ENCODE measurements around the gene AAMP. TPM values are rescaled to one million over a fixed set of nuclear protein-coding genes. Genes with fewer than 3 reads are reported as not detected.

AAMP gene
- total RNA-seq, 1 experiment from 2014 or later, result 125 TPM

DNA sequence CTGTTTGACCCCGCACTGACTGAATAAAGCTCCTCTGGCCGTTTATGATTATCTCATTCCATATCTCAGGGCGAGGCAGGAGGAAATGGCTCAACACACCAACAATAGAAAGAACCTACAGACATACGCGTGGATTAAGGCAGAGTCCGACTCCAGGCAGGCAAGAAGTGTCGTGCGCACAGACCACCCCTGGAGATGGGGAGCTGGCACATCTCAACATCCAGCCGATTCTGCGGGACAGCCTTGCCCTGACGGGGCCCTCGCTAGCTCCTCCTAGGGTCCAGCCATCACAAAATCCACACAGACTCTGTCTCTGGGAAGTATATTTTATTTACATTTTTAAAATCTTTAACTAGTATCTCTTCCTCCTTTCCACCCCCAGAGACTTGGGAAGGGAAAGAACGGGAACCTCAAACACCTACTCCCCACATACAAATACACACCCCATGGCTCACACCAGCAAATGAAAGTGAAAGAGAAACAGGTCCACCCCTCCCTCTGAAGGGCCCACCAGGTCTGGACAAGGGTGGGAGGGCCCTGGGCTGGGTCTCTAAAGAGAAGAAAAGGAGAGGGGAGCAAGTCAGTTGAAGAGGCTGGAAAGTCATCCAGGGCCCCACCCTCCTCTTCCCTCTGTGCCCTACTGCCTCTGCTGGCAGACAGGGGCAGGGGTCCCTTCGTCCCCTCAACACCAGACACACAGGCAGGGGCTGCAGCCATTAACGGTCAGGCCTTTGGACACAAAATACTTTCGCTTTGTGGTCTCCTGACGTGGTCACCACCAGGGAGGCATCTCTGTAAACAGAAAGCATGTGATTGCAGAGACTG, 5.9 kb downstream of the AAMP start (continued):
- TF ChIP-seq, protein P1, sequence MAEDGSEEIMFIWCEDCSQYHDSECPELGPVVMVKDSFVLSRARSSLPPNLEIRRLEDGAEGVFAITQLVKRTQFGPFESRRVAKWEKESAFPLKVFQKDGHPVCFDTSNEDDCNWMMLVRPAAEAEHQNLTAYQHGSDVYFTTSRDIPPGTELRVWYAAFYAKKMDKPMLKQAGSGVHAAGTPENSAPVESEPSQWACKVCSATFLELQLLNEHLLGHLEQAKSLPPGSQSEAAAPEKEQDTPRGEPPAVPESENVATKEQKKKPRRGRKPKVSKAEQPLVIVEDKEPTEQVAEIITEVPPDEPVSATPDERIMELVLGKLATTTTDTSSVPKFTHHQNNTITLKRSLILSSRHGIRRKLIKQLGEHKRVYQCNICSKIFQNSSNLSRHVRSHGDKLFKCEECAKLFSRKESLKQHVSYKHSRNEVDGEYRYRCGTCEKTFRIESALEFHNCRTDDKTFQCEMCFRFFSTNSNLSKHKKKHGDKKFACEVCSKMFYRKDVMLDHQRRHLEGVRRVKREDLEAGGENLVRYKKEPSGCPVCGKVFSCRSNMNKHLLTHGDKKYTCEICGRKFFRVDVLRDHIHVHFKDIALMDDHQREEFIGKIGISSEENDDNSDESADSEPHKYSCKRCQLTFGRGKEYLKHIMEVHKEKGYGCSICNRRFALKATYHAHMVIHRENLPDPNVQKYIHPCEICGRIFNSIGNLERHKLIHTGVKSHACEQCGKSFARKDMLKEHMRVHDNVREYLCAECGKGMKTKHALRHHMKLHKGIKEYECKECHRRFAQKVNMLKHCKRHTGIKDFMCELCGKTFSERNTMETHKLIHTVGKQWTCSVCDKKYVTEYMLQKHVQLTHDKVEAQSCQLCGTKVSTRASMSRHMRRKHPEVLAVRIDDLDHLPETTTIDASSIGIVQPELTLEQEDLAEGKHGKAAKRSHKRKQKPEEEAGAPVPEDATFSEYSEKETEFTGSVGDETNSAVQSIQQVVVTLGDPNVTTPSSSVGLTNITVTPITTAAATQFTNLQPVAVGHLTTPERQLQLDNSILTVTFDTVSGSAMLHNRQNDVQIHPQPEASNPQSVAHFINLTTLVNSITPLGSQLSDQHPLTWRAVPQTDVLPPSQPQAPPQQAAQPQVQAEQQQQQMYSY (CRISPR knock-in tag; IDR thresholded peaks at IDR 0.05), result no peak
- TF ChIP-seq ZSCAN18 (CRISPR knock-in tag; IDR thresholded peaks at IDR 0.05) (no peak), NFYB (CRISPR knock-in tag; conservative IDR thresholded peaks at IDR 0.05; ENCODE audit: low read depth) (no peak), ERG (CRISPR knock-in tag; IDR thresholded peaks at IDR 0.05) (no peak), JAZF1 (CRISPR knock-in tag; IDR thresholded peaks at IDR 0.05) (no peak), CREB1 (CRISPR knock-in tag; IDR thresholded peaks at IDR 0.05) (no peak), ZNF317 (CRISPR knock-in tag; IDR thresholded peaks at IDR 0.05; ENCODE audit: borderline replicate concordance, low read depth) (no peak)
- TF ChIP-seq, protein P2, sequence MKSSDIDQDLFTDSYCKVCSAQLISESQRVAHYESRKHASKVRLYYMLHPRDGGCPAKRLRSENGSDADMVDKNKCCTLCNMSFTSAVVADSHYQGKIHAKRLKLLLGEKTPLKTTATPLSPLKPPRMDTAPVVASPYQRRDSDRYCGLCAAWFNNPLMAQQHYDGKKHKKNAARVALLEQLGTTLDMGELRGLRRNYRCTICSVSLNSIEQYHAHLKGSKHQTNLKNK (CRISPR knock-in tag; IDR thresholded peaks at IDR 0.05), result no peak

- H3K27me3 Mint-ChIP-seq (ENCODE audit: low read depth), result peaks cover 3% of the 10 kb centered on the region; the same call in 1 of the 2 replicates
- H3K4me3 Mint-ChIP-seq, result no peak overlapping the region
- ATAC-seq (no peak), DNase-seq (ENCODE audit: low spot score) (no peak)
- peaks cover 25% of the 10 kb centered on the region for H3K4me1 Mint-ChIP-seq
- CTCF ChIA-PET, result interaction anchor here (0.7 to 5.8 kb wide), 7 partner anchors 8 to 169 kb away, joined by 3 to 43 read pairs (median 3); partner anchors contain the start of genes AAMP and PNKD
- no peak overlapping the region for H3K27ac Mint-ChIP-seq
- peaks cover 19% of the 10 kb centered on the region for H3K36me3 Mint-ChIP-seq
- POLR2A ChIA-PET, result interaction anchor here (0.5 kb wide), 1 partner anchor 397 kb away, joined by 7 read pairs; the partner anchor contains the start of genes BCS1L and ZNF142
- H3K9me3 Mint-ChIP-seq, result no peaks in the 10 kb centered on the region
- TF ChIP-seq, protein P3, sequence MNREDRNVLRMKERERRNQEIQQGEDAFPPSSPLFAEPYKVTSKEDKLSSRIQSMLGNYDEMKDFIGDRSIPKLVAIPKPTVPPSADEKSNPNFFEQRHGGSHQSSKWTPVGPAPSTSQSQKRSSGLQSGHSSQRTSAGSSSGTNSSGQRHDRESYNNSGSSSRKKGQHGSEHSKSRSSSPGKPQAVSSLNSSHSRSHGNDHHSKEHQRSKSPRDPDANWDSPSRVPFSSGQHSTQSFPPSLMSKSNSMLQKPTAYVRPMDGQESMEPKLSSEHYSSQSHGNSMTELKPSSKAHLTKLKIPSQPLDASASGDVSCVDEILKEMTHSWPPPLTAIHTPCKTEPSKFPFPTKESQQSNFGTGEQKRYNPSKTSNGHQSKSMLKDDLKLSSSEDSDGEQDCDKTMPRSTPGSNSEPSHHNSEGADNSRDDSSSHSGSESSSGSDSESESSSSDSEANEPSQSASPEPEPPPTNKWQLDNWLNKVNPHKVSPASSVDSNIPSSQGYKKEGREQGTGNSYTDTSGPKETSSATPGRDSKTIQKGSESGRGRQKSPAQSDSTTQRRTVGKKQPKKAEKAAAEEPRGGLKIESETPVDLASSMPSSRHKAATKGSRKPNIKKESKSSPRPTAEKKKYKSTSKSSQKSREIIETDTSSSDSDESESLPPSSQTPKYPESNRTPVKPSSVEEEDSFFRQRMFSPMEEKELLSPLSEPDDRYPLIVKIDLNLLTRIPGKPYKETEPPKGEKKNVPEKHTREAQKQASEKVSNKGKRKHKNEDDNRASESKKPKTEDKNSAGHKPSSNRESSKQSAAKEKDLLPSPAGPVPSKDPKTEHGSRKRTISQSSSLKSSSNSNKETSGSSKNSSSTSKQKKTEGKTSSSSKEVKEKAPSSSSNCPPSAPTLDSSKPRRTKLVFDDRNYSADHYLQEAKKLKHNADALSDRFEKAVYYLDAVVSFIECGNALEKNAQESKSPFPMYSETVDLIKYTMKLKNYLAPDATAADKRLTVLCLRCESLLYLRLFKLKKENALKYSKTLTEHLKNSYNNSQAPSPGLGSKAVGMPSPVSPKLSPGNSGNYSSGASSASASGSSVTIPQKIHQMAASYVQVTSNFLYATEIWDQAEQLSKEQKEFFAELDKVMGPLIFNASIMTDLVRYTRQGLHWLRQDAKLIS (CRISPR knock-in tag; IDR thresholded peaks at IDR 0.05; ENCODE audit: borderline replicate concordance), result no peak
- TF ChIP-seq GABPB1 (CRISPR knock-in tag; IDR thresholded peaks at IDR 0.05), result no peak
- TF ChIP-seq GRHL2 (CRISPR knock-in tag; IDR thresholded peaks at IDR 0.05; ENCODE audit: insufficient replicate concordance, severe bottlenecking), result no peak
- TF ChIP-seq, protein P4, sequence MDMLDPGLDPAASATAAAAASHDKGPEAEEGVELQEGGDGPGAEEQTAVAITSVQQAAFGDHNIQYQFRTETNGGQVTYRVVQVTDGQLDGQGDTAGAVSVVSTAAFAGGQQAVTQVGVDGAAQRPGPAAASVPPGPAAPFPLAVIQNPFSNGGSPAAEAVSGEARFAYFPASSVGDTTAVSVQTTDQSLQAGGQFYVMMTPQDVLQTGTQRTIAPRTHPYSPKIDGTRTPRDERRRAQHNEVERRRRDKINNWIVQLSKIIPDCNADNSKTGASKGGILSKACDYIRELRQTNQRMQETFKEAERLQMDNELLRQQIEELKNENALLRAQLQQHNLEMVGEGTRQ (CRISPR knock-in tag; IDR thresholded peaks at IDR 0.05), result no peak
- TF ChIP-seq ZSCAN18 (CRISPR knock-in tag; IDR thresholded peaks at IDR 0.05), result no peak
- TF ChIP-seq MAX (CRISPR knock-in tag; IDR thresholded peaks at IDR 0.05), result no peak
- TF ChIP-seq, protein P5, sequence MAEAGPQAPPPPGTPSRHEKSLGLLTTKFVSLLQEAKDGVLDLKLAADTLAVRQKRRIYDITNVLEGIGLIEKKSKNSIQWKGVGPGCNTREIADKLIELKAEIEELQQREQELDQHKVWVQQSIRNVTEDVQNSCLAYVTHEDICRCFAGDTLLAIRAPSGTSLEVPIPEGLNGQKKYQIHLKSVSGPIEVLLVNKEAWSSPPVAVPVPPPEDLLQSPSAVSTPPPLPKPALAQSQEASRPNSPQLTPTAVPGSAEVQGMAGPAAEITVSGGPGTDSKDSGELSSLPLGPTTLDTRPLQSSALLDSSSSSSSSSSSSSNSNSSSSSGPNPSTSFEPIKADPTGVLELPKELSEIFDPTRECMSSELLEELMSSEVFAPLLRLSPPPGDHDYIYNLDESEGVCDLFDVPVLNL (CRISPR knock-in tag; IDR thresholded peaks at IDR 0.05; ENCODE audit: borderline replicate concordance, low read depth), result no peak
- TF ChIP-seq IRF2 (CRISPR knock-in tag; IDR thresholded peaks at IDR 0.05; ENCODE audit: borderline replicate concordance, low read depth), result no peak
- no peak for TF ChIP-seq FOXJ3 (CRISPR knock-in tag; IDR thresholded peaks at IDR 0.05; ENCODE audit: borderline replicate concordance)
These were observed 7.0 kb downstream of the AAMP start for GRCh38 chr2:218262631-218263586.
